GM19351 (cell line): ENCODE data around the gene NAPG.
"Not testable (repeated sequence)": the region's sequence is repeated elsewhere in the genome, so short reads cannot be mapped to it uniquely, and the experiment has no call there.

Experiments used
- ATAC-seq: cut with Tn5 transposase; IDR thresholded peaks from one replicate; pipeline ENCODE4 v1.9.1; 2021; ENCODE audit warnings: mild to moderate bottlenecking, moderate library complexity; ENCODE audit not compliant: unreplicated experiment

Gene NAPG

DNA sequence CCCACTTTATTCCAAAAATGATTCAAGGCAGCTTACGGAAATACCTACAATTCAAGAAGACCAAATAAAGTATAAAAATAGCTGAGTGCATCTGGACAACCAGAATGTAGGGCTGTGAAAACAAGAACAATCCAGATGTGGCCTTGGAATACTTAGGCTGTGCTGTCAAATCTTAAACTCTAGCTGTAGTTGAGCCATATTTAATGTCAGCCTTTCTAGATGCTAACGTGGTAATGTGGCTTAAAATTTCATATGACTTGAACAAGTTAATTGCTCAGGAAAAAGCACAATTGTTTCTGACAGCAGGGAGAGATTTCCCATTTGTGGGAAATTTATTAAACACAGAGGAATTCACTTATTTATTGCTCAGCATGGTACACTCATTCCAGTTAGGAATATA, 14.6 kb upstream of the NAPG start:
- no peak for ATAC-seq

DNA sequence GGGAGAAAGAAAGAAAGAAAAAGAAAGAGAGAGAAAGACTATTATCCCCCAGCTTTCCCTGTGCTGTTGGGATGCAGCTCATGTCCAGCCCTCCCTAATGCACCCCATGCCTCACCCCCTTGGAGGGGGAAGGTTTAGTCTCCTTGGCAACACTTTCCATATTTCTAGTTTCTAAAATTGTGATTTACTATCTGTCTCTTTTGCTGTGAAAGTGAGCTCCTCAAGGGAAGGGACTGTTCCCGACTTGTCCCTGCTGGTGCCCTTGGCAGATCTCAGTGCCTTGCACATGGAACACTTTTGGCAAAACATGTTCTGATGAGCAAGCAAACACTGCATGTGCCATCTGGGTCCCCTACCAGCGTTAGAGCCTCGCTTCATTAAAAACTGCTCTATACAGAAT, 11.7 kb upstream of the NAPG start:
- ATAC-seq = no peak

DNA sequence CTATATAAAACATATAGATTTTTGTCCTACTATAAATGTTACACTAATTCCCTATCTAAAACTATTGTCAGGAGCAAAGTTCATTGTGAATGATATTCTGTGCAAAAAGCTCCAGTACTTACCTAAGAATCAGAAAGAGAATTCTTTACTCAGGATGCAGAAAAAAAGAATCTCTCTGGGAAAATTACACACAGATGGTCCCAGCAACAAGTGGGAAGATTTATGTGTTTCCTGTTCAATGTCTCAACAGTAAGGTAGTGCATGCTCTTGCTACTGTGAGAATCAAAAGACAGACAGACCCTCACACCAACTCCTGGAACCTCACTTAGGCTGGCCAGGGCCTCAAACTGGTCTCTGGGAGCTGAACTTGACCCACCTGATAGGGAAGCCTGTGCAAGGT, 11.2 kb upstream of the NAPG start:
- ATAC-seq = no peak

DNA sequence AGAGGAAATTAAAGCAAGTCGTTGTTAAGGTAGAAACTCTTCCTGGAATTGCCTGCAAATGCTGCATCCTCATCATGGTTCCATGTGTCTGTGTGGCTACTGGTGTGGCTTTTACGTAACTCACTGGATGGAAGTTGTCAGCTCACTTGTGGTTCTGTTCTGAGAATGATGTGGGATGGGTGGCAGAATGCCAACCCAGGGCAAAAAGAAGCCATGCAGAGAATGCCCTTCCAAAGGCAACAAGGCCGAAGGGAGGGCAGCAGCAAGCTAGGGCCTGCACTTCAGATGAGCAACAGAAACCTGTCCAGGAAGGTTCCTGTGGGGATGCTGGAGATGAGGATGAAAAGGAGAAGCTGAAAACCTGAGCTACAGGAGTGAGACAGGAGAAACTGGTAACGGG, 10.4 kb upstream of the NAPG start:
- no peak for ATAC-seq

DNA sequence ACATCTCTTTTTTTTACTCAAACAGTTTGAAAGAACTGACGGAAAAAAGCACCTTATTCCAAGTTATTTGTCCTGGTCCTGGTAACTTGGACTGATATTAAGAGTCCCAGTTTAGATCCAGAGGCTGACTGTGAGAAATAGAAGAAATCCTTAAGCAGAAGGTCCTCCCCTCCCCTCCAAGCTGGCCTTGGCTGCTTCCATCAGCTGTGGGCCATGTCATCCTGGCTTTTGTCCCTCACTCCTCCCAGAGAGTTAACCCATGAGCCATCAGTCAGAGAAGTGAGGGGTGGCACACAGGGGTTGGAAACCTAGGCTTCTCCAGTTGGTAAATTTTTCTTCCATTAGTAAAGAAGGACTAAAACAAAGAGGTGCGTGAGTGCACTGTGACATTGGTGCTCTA, 9.7 kb upstream of the NAPG start:
- no peak for ATAC-seq

DNA sequence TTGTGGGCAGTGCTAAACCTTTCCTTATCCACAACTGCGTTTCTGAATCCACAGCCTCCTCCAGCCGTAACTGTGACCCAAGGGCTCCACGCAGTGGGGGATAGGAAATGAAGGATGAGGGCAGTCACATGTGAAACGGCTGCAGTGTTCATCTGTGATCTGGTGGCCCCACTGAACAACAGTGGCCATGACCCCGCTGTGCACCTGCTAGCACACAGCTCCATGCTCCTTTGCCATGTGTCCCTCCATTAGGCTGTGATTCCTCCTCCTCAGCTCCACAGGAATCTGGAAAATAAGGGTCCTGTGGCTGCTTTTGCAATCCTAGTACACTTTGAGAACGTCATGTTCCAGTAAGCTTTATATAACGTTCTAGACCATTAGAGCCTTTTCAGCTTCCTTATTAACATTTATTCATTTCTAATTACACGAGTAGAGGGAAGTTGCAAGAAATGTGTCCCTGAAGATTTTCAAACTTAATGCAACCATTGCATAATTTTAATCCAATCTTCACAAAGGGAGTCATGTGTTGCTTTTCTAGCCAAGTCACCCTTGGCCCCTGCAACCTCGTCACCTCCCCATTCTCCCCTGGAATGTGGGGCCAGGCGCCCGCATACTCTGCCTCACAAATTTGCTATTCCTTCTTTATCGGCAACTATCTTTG, 7.1 kb upstream of the NAPG start:
- no peak for ATAC-seq

DNA sequence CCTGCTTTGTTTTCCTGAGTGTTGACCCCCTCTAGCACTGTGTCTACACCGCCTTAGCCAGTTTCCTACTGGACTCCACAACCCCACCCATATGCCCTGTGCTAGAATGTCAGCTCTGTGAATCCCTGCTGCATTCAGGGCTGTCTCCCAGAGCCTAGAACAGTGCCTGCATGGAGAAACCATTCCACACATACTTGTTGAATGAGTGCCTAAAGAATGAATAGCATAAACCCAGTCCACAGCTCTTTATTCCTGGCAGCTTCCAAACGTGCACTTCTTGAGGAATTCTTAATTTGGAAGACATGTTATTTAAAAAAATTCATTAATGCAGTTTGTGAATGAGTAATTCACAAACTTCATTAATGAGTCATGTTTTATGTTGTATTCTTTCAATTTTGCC, 6.5 kb upstream of the NAPG start:
- ATAC-seq = no peak

DNA sequence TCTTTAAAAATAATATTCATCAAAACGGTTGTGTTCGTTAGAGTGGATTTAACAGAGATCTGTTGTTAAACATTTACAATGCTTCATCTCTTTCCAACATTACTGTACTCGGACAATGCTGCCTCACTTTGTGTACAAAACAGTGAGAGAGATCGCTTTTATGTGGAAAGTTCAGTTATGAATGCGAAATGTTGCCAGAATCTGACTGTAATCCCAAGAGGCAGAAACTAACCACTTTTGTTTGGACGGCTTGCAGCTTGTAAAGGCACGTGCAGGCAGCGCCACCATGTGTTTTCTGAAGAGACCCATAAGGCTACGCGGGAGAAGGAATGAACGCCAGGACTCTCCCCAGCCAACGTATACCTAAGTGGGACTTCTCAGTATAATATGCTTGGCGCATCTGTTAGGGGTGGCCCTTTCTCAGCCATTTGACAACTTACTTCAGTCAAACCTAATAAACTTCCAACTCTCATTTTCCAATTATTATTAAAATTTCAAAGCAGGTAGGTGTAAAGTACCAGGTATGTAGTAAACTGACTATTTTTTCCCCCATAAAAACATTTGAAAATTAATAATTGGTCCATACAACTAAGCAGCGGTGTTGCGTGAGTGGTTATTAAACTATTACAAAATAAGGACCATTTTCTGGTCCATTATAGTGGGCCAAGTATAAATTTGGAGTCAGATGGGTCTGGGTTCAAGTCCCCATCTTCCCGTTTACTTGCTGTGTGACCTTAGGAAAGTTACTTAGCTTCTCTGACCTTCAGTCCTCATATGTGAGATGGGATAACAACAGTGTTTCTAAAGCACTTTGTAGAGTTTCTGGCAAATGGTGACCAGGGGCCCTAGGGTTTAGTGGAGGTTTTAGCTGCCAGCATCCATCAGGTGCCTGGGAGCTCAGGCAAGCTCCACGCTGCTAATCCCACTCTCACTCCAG, 5.6 kb upstream of the NAPG start:
- peak; percentile 85 for ATAC-seq

DNA sequence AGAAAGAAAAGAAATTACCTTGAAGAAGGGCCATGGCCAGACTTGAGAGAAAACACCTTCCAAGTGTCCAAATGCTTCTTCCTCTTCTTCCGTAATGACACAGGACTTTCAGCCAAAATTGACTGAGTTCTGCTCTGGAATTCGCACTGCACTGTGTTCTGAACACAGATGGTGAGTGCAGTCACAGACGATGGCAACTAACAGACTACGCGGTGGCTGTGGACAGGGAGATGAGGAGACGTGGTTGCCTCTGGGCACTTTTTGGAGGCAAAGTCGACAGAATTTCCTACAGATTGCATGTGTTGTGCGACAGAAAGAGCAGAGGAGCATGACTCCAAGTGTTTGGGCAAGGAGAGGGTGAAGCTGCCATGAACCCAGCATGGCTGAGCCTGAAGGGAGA, 4.3 kb upstream of the NAPG start:
- ATAC-seq = no peak

DNA sequence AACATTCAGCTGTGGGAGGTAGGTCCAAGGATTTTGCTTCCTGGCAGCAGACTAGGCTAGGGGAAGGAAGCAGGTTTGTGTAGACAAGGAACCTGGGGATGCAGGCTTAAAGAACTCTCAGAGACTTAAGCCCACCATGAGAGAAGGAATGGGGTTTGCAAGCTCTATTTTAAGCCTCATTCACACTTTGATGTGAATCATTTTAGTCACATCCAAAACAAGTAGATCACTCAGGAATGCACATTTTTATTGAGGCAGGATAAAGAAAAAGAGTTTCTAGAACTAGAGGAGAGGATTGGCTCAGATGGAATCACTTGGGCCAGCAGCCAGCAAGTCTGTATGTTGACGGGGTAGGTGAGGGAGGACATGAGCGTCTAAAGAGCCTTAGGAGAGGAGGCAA, 3.3 kb upstream of the NAPG start:
- no peak for ATAC-seq

DNA sequence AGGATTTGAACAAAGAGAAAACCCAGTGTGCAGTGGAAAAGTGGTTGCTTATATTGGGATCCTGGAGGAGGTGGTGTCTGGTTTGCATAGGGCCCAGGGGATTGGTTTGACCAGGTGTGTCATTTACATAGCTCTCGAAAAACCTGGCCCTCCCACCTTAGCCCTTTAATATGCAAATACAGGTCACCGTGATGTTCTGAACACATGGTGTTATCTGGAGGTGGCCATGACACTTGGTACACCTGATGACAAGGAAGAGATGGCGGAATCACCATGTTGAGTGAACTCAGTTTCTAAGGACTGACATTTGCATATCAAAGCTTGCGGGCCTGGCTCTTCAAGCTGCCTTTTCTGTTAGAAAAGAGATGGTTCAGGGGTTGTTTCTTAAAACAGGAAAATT, 2.3 kb upstream of the NAPG start:
- no peak for ATAC-seq

DNA sequence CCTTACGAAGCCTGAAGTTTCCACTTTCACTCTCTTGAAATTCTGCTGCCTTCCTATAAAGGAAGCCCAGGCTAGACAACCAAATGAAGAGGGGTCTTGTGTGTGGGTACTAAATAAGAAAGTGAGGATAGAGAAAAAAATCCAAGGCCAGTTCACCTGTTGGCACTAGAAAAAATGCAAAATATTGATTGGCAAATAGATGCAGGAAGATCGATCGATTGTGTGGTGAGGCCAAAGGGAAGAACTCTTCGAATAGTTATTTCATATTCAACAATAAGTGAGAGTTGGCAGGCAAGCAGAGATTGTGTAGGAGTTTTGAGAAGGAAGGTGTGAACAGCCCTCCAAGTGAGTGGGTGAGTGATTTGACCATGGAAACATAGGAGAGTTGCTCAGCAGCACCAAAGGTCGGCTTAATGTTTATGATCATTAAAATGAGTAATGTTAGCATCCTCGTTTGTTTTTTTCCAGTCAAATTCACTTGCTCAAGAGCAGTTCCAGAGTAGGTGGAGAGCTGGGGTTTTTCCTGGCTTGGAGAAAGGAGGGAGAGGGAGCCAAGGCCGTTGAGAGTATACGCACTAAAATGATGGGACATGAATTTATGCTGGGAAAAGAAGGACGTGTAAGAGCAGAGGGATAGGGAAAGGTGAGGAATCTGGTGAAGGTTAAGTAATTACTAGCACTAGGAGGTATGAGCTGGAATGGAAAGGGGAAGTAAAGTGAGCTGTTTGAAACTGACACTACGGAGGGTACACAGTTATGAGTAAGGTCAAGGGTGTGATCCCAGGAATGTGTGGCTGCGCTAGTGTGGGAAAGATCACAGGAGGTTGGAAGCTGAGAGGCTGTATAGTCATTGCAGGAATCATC, 1.1 kb upstream of the NAPG start:
- no peak for ATAC-seq

DNA sequence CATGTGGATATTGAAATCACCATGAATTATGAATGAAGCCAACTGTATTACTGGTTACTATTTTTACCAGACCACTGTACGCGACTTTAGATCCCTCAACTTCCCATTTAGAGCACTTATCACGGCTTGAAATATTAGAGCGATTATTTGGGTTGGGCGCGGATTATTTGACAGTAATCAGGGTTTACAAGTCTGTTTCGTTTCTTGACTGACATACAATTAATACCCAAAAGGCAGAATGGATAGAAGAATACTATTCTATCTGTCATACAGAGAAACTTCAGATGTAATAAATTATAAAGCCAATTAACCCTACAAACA, 496 bp upstream of the NAPG start:
- no peak for ATAC-seq

DNA sequence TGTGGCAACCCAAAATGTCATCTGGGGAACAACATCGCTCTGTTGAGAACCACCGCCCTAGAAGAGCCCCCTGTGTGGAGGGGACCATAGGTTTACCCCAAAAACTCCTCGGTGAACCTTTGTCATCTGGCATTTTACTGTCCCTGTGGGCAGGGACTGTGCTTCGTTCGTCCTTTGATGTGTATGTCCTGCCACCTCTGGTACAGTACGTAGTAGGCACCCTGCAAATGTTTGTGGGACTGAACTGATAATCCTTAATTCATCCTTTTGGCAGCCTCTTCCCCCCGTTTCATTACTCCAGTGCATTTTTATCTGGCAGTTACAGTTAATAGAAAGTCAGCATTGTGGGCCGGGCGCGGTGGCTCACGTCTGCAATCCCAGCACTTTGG, 728 bp downstream of the NAPG start:
- peak; percentile 11 for ATAC-seq

DNA sequence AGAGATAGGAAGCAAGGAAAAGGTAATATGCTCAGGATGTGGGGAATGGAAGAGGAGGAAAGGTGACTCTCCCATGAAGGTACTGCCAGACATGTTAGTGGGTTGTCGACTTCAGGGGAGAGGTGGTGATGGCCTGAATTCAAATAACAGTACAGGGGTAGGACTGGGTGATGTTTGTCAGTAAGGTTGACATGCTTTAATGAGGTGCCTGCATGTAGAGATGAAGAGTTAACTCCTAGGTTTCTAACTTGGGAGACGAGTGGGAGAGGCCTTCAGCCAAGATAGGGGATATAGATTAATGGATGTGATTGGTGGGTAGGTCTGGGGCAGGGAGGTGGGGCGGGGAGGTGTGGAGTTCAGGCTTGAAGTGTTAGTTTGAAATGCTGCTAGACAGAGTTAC, 2.6 kb downstream of the NAPG start:
- no peak for ATAC-seq

DNA sequence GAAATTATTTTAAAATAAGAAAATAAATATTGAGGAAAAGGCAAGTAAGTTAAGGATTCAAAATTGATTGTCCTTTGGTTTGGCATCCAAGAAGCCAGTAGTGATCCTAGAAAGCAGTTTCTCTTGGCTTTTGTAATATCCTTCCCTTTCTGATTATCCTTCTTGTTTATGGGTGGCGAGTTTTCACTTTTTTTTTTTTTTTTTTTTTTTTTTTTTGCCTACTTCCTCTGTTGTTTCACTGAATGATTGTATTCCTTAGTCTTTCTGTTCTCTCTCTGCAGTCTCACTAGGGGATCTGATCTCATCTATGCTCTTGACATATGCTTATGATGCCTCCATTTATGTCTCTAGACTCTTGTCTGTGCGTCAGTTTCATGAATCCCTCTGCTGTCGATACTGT, 4.2 kb downstream of the NAPG start:
- ATAC-seq = no peak

DNA sequence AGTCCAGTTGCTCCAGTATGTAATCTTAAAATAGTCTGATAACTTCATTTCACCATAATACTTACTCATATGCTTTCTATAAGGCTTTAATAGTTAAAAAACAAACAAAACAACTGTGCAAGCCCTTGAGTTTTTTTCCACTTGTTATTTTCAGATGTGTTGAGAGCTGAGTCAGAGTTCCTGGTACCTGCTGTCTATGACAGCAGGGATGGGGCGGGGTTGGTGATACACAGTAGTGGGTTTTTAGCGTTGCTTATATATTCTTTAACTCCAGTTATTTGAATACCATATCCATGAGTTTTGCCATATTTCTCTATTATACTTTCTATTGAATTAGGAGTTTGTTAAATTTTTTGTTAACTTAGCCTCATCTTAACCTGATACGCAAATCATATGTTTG, 5.0 kb downstream of the NAPG start:
- no peak for ATAC-seq

DNA sequence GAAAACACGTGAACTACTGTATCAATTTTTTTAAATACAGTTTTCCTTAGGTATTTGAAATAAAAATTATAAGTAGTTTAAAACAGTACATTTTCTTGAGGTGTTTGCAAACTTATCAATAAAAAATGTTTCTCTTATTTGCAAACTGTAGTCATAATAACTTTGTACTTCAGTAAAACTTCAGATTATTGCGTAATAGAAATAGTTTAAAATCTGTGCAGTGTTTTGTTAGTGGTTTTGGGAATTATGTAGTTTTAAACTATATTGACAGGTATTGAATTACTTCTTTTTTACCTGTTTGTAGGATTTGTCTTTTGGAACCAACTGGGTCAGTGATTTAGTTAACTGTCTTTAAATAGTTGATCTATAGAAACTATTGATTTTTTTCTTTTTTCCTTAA, 7.3 kb downstream of the NAPG start:
- ATAC-seq = no peak

DNA sequence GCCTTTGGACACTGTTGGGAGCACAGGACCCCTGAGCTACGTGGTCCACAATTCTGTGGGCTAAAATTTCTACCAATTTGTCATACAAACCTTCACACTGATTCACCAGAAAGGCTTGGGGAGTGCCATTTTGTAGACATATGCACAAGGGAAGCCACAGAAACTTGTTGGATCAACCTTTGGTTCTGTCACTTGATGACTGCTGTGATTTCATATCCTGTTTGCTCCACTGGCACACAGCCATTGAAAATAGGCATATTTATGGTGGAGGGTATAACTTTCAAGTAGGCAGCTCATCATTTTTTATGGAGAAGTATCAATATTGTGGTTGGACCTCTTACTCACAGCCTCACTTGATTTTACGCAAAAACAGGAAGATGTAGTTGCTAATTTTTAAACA, 10.5 kb downstream of the NAPG start:
- ATAC-seq = no peak

DNA sequence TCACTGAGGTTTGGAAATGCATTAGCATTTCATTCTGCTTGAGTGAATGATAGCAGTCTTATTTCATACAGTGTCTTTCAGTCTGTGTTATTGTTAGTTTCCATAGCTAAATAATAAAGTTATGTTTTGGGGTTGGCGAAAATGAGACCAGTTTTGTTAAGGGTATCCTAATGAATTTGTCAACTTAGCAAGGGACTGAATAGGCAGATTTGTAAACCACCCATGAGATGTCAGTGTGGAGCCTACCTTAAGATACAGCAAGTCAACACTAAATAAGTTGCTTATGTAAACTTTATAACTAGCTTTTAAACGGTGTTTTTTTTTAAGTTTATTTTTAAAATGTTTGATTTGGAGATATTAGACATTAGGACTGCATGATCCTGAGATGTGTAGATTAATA, 11.9 kb downstream of the NAPG start:
- no peak for ATAC-seq

DNA sequence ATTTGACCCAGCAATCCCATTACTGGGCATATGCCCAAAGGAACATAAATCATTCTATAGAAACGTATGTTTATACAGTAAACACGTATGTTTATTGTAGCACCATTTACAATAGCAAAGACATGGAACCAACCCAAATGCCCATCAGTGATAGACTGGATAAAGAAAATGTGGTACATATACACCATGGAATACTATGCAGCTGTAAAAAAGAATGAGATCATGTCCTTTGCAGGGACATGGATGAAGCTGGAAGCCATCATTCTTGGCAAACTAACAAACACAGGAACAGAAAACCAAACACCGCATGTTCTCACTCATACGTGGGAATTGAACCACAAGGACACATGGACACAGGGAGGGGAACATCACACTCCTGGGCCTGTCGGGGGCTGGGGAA, 13.3 kb downstream of the NAPG start:
- not testable (repeated sequence) for ATAC-seq

DNA sequence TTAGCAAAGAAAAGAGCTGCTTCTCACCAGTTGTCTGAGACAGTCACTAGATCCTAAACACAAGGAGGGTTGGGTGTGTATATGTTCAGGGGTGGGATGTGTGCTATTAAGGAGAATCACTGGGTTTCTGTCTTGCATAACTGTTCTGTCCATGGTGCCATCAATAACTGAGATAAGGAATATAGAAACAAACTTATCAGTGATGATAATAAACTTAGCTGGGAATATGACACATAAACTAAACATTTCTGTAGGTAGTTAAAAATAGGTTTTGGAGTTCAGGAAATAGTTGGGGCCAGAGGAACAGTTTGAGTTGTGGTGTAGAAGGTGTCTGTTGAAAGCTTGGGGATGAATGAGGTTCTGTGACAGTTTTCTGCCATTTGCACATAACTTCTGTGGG, 17.4 kb downstream of the NAPG start:
- no peak for ATAC-seq
